HepG2 (cell line): ENCODE results near the gene ALKBH2. TPM values are rescaled to one million over a fixed set of nuclear protein-coding genes. Genes with fewer than 3 reads are reported as not detected.

ENCODE experiments used
- BRD4 ChIP-seq: sonication (generic); formaldehyde crosslinking; IDR thresholded peaks from 2 replicates; pipeline ENCODE4 v1.4.0; 2020; ENCODE audit warnings: missing genetic modification reagents
- EP300 ChIP-seq, 3 experiments: sonication (generic) in 1 of 3; formaldehyde crosslinking in 1 of 3; IDR thresholded peaks; 2 replicates each; pipeline versions ENCODE4 v1.5.1 to v1.6.1; 2011 to 2020; ENCODE audit warnings: low read depth in 2 of 3, low read length in 2 of 3, borderline replicate concordance in 1 of 3, improper control_type of control experiment in 1 of 3, mild to moderate bottlenecking in 1 of 3, missing genetic modification reagents in 1 of 3, moderate library complexity in 1 of 3
- HNF4A ChIP-seq: sonication (generic); formaldehyde crosslinking; IDR thresholded peaks from 2 replicates; pipeline ENCODE4 v1.4.0; 2020; ENCODE audit warnings: missing genetic modification reagents
- NONO ChIP-seq, 2 experiments: fragments of 450-650 bp in 1 of 2; sonication (generic) in 1 of 2; formaldehyde crosslinking in 1 of 2; IDR thresholded peaks in 1 of 2; conservative IDR thresholded peaks in 1 of 2; 2 replicates each; pipeline versions ENCODE4 v1.6.1 to v1.8.0; 2017 to 2022; ENCODE audit warnings: mild to moderate bottlenecking in 1 of 2, missing genetic modification reagents in 1 of 2, moderate library complexity in 1 of 2
- PHF8 ChIP-seq: sonication (generic); formaldehyde crosslinking; IDR thresholded peaks from 2 replicates; pipeline ENCODE4 v1.5.0; 2020; ENCODE audit warnings: missing genetic modification reagents
- SMC3 ChIP-seq: IDR thresholded peaks from 2 replicates; pipeline ENCODE4 v1.6.1; 2011; ENCODE audit warnings: low read length, improper control_type of control experiment
- YEATS2 ChIP-seq: sonication (generic); formaldehyde crosslinking; IDR thresholded peaks from 2 replicates; pipeline ENCODE4 v1.4.0; 2020; ENCODE audit warnings: missing genetic modification reagents, borderline replicate concordance
- ZC3H13 ChIP-seq: sonication (generic); formaldehyde crosslinking; IDR thresholded peaks from 2 replicates; pipeline ENCODE4 v1.8.1; 2023; ENCODE audit warnings: mild to moderate bottlenecking, missing genetic modification reagents, moderate library complexity
- ZEB1 ChIP-seq: IDR thresholded peaks from 2 replicates; pipeline ENCODE4 v1.6.1; 2012; ENCODE audit warnings: mild to moderate bottlenecking, low read depth, inconsistent platforms; ENCODE audit not compliant: insufficient replicate concordance
- ZFP36L1 ChIP-seq: sonication (generic); formaldehyde crosslinking; IDR thresholded peaks from 2 replicates; pipeline ENCODE4 v1.8.0; 2022; ENCODE audit warnings: mild to moderate bottlenecking, missing genetic modification reagents, moderate library complexity
- ZFP37 ChIP-seq: sonication (generic); formaldehyde crosslinking; IDR thresholded peaks from 2 replicates; pipeline ENCODE4 v1.4.0; 2020; ENCODE audit warnings: missing genetic modification reagents, borderline replicate concordance
- ZMAT3 ChIP-seq: sonication (generic); formaldehyde crosslinking; conservative IDR thresholded peaks from 2 replicates; pipeline ENCODE4 v1.7.0; 2021; ENCODE audit warnings: missing genetic modification reagents
- ZNF326 ChIP-seq: sonication (generic); formaldehyde crosslinking; IDR thresholded peaks from 2 replicates; pipeline ENCODE4 v1.4.0; 2020; ENCODE audit warnings: missing genetic modification reagents, borderline replicate concordance
- ZNF552 ChIP-seq: sonication (generic); formaldehyde crosslinking; IDR thresholded peaks from 2 replicates; pipeline ENCODE4 v1.9.0; 2022; ENCODE audit warnings: missing genetic modification reagents, mild to moderate bottlenecking, borderline replicate concordance
- ZNF557 ChIP-seq: sonication (generic); formaldehyde crosslinking; IDR thresholded peaks from 2 replicates; pipeline ENCODE4 v1.4.0; 2020; ENCODE audit warnings: missing genetic modification reagents
- ZNF558 ChIP-seq: sonication (generic); formaldehyde crosslinking; IDR thresholded peaks from 2 replicates; pipeline ENCODE4 v1.9.0; 2022; ENCODE audit warnings: mild to moderate bottlenecking, missing genetic modification reagents, borderline replicate concordance
- ZNF788 ChIP-seq: sonication (generic); formaldehyde crosslinking; IDR thresholded peaks from 2 replicates; pipeline ENCODE4 v1.5.0; 2020; ENCODE audit warnings: mild to moderate bottlenecking, missing genetic modification reagents, borderline replicate concordance
- ZNF879 ChIP-seq: sonication (generic); formaldehyde crosslinking; IDR thresholded peaks from 2 replicates; pipeline ENCODE4 v1.8.1; 2023; ENCODE audit warnings: missing genetic modification reagents
- ZNF891 ChIP-seq: sonication (generic); formaldehyde crosslinking; IDR thresholded peaks from 2 replicates; pipeline ENCODE4 v1.5.0; 2020; ENCODE audit warnings: mild to moderate bottlenecking, missing genetic modification reagents
- polyA plus RNA-seq, 8 experiments: library from polyadenylated mRNA; depleted of rRNA in 3 of 8; stranded (reverse) in 7 of 8; unstranded in 1 of 8; fragments of >200 nt; fragmentation: Illumina TruSeq in 4 of 8; extraction: Trizol in 4 of 8; gene quantifications; 2 replicates each; pipeline versions ENCODE4 v1.2.1 to v1.2.3, GENCODE V29; 2011 to 2016; ENCODE audit warnings: low read depth in 4 of 8, missing spikeins in 1 of 8, mixed read lengths in 1 of 8; ENCODE audit not compliant: insufficient read depth in 1 of 8
- total RNA-seq, 5 experiments: library from RNA; depleted of rRNA; stranded (reverse); fragments of >200 nt; fragmentation: Illumina TruSeq; extraction: Trizol; gene quantifications; 2 replicates each; pipeline ENCODE4 v1.2.3, GENCODE V29; 2016; ENCODE audit warnings: low read depth in 1 of 5
- TF ChIP-seq, protein P1 (sequence below): sonication (generic); formaldehyde crosslinking; IDR thresholded peaks from 2 replicates; pipeline ENCODE4 v1.4.0; 2020; ENCODE audit warnings: mild to moderate bottlenecking, missing genetic modification reagents
- TF ChIP-seq, protein P2 (sequence below): sonication (generic); formaldehyde crosslinking; conservative IDR thresholded peaks from 2 replicates; pipeline ENCODE4 v1.4.0; 2020; ENCODE audit warnings: missing genetic modification reagents
- TF ChIP-seq, protein P3 (sequence below): sonication (generic); formaldehyde crosslinking; IDR thresholded peaks from 2 replicates; pipeline ENCODE4 v1.4.0; 2020; ENCODE audit warnings: missing genetic modification reagents
- TF ChIP-seq, protein P4 (sequence below): sonication (generic); formaldehyde crosslinking; IDR thresholded peaks from 2 replicates; pipeline ENCODE4 v1.8.0; 2022; ENCODE audit warnings: missing genetic modification reagents, mild to moderate bottlenecking, inconsistent platforms, borderline replicate concordance

ALKBH2 gene
- total and polyA plus RNA-seq, 2 of the 13 experiments (the other 11 are each of a cell fraction or from before 2014, with no cell fraction given) = 21.0 to 40.5 TPM

DNA sequence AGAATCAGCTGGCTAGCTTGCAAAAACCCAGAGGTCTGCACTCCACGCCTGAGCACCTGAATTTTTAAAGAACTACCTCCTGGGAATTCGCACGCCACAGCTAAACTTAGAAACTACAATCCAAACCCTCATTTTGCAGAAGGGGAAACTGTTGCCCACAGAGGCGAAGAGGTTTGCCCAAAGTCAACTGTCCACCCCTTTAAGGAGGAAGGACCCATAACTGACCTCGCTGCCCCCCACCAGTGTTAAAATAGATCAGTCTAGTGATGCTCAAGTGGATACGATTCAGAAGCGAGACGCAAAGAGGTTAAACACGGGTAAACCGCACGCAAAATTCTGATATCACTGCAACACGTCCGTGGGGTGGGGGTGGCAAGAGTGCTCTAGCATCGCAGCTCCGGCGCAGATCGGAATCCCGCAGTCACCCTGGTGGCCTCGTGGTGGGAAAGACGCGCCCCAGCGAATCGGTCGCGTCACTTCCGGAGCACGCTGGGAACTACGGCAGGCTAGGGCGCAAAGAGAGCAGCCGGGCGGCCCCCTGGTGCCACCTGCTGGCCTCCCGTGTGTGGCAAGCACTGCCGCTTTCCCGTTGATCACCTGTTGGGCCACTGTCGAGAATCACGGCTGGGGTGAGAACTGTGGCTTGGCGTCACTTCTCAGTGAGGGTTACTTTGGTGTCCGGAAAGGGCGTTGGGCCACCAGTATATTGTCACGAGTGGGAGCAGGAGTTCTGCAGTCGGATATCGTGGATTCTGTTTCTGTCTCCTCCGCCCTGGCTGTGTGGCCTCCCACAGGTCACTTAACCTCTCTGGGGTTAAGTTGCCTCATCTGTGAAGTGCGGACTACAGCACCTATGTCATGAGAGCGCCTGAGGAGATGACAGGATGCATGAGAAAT is at the start of gene ALKBH2 (continued):
- TF ChIP-seq HNF4A (CRISPR knock-in tag) = peak; percentile 44
- peak; percentile 96; the same call in 1 of the 2 replicates for TF ChIP-seq ZFP36L1 (CRISPR knock-in tag)
- no peak for TF ChIP-seq ZNF557
- TF ChIP-seq, protein P1, sequence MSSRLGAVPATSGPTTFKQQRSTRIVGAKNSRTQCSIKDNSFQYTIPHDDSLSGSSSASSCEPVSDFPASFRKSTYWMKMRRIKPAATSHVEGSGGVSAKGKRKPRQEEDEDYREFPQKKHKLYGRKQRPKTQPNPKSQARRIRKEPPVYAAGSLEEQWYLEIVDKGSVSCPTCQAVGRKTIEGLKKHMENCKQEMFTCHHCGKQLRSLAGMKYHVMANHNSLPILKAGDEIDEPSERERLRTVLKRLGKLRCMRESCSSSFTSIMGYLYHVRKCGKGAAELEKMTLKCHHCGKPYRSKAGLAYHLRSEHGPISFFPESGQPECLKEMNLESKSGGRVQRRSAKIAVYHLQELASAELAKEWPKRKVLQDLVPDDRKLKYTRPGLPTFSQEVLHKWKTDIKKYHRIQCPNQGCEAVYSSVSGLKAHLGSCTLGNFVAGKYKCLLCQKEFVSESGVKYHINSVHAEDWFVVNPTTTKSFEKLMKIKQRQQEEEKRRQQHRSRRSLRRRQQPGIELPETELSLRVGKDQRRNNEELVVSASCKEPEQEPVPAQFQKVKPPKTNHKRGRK (CRISPR knock-in tag) = no peak
- TF ChIP-seq ZEB1 = no peak
- TF ChIP-seq ZC3H13 (CRISPR knock-in tag) = peak; percentile 93
- TF ChIP-seq, protein P2, sequence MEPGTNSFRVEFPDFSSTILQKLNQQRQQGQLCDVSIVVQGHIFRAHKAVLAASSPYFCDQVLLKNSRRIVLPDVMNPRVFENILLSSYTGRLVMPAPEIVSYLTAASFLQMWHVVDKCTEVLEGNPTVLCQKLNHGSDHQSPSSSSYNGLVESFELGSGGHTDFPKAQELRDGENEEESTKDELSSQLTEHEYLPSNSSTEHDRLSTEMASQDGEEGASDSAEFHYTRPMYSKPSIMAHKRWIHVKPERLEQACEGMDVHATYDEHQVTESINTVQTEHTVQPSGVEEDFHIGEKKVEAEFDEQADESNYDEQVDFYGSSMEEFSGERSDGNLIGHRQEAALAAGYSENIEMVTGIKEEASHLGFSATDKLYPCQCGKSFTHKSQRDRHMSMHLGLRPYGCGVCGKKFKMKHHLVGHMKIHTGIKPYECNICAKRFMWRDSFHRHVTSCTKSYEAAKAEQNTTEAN (CRISPR knock-in tag) = peak; percentile 85; the same call in 1 of the 2 replicates
- TF ChIP-seq ZNF879 (CRISPR knock-in tag) = peak; percentile 85; the same call in 1 of the 2 replicates
- TF ChIP-seq, protein P3, sequence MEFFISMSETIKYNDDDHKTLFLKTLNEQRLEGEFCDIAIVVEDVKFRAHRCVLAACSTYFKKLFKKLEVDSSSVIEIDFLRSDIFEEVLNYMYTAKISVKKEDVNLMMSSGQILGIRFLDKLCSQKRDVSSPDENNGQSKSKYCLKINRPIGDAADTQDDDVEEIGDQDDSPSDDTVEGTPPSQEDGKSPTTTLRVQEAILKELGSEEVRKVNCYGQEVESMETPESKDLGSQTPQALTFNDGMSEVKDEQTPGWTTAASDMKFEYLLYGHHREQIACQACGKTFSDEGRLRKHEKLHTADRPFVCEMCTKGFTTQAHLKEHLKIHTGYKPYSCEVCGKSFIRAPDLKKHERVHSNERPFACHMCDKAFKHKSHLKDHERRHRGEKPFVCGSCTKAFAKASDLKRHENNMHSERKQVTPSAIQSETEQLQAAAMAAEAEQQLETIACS (CRISPR knock-in tag) = no peak; the same call in 1 of the 2 replicates
- TF ChIP-seq NONO (IDR thresholded peaks at IDR 0.05) = no peak
- peak; percentile 98 for TF ChIP-seq NONO (CRISPR knock-in tag; conservative IDR thresholded peaks at IDR 0.05)
- TF ChIP-seq, protein P4, sequence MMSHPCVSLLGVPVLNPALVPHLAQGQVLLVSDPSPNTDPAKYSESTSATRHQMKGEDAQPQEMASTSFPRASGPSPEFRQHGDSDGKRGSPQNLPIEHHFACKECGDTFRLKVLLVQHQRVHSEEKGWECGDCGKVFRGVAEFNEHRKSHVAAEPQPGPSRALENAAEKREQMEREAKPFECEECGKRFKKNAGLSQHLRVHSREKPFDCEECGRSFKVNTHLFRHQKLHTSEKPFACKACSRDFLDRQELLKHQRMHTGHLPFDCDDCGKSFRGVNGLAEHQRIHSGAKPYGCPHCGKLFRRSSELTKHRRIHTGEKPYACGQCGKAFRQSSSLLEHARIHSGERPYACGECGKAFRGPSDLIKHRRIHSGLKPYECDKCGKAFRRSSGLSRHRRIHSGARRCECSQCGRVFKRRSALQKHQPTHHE (CRISPR knock-in tag) = peak; percentile 90; the same call in 1 of the 2 replicates
- peak; percentile 93 for TF ChIP-seq ZNF788 (CRISPR knock-in tag)
- TF ChIP-seq ZMAT3 (CRISPR knock-in tag) = peak; percentile 90
- peak; percentile 96 for TF ChIP-seq YEATS2 (CRISPR knock-in tag)
- no peak; a peak in 1 of 4 replicates for TF ChIP-seq EP300 (IDR thresholded peaks at IDR 0.05; ENCODE audit: low read depth in 2 of 2, low read length in 2 of 2)
- TF ChIP-seq EP300 (CRISPR knock-in tag; IDR thresholded peaks at IDR 0.05; ENCODE audit: borderline replicate concordance) = peak; percentile 47; the same call in 1 of the 2 replicates
- TF ChIP-seq ZNF552 (CRISPR knock-in tag) = peak; percentile 84; the same call in 1 of the 2 replicates
- peak; percentile 98; the same call in 1 of the 2 replicates for TF ChIP-seq ZNF558 (CRISPR knock-in tag)
- TF ChIP-seq SMC3 = peak; percentile 54
- TF ChIP-seq ZFP37 = peak; percentile 85; the same call in 1 of the 2 replicates
- TF ChIP-seq BRD4 (CRISPR knock-in tag) = no peak
- peak; percentile 72 for TF ChIP-seq PHF8 (CRISPR knock-in tag)
- TF ChIP-seq ZNF326 (CRISPR knock-in tag) = no peak
- TF ChIP-seq ZNF891 (CRISPR knock-in tag) = peak; percentile 75
